ENCODE results near the gene SLC22A7.
"Not testable (repeated sequence)": the region's sequence is repeated elsewhere in the genome, so short reads cannot be mapped to it uniquely, and the experiment has no call there.

Gene SLC22A7

DNA sequence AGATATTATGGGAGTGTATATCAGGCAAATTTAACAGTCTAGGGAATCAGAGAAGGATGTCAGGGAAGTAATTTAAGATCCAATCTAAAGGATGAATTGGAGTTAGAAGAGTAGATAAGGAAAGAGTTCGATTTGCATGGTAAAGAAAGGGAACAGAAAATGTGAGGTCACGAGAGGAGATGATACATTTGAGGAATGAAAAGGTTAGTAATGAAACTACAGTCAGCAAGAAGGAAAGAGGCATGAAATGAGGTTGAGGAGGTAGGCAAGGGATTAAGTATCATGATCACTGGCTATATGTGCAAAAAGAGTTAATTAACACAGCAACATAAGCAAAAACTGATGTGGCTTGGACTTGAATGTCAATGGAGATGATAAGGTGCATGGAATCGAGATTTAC, 49.0 kb downstream of the SLC22A7 start:
- no peak for DNase-seq

DNA sequence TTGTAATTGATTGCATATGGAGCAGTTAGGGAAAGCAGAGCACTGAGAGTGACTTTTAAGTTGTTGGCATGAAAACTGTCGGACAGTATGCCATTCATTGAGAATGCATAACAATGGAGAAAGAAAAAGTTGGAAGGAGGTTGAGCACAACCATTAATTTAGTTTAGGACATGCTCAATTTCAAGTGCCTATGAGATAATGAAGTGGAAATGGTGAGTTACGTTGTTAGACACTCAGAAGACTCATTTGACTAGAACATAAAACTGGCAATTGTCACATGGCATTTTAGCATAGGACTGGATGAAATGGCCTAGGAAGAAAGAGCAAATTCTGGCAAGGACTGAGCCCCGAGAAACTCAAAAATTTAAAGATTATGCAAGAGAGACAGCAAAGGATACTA, 49.4 kb downstream of the SLC22A7 start:
- no peak for DNase-seq

DNA sequence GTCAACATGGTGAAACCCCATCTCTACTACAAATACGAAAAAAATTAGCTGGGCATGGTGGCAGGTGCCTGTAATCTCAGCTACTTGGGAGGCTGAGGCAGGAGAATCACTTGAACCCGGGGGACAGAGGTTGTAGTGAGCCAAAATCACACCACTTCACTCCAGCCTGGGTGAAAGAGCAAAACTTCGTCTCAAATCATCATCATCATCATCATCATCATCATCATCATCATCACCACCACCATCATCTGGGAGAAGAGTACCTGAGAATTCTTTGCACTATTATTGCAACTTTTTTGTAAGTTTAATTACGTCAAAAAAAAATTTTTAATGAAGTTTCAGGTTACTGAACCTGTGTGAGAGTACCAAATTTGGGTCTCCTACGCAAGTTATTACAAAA, 53.9 kb downstream of the SLC22A7 start:
- DNase-seq, result not testable (repeated sequence)

Measured in left hindlimb (tissue), 1 donor.